B cell (primary cell): ENCODE measurements around the gene HIRIP3. TPM values are rescaled to one million over a fixed set of nuclear protein-coding genes. Genes with fewer than 3 reads are reported as not detected.

ENCODE experiments used
- ATAC-seq: fragments of 200-7000 bp; cut with Tn5 transposase; one replicate; pipeline ENCODE4 v1.10.0; 2021; ENCODE audit warnings: low read depth, mild to moderate bottlenecking, moderate number of reproducible peaks, moderate library complexity
- CTCF ChIA-PET: fragments of 350-600 bp; sonication (Branson Sonifier 250); formaldehyde crosslinking; loops from one replicate; lab custom pipeline; 2021; ENCODE audit warnings: antibody characterized with exemption, inconsistent platforms; lab: Charles Lee
- POLR2A ChIA-PET: fragments of 350-600 bp; sonication (Branson Sonifier 250); formaldehyde crosslinking; loops from one replicate; lab custom pipeline; 2021; ENCODE audit warnings: antibody characterized with exemption; lab: Charles Lee
- DNase-seq: peaks from one replicate; pipeline ENCODE4 v3.0.0; 2013
- H2AFZ ChIP-seq: 2 replicates; pipeline ENCODE4 v1.6.1; 2012; ENCODE audit warnings: mild to moderate bottlenecking, low read depth, low read length; ENCODE audit not compliant: insufficient read depth, poor library complexity, severe bottlenecking
- H3K27ac ChIP-seq, 2 donors: 1 replicate in 1 of 2; 2 replicates in 1 of 2; pipeline ENCODE4 v1.5.1; 2012 to 2013; ENCODE audit warnings: low read length in 2 of 2, mild to moderate bottlenecking in 2 of 2, moderate library complexity in 1 of 2
- H3K27me3 ChIP-seq, 4 experiments: fragments of 200-600 bp in 1 of 4; sonication (generic) in 1 of 4; replicated peaks in 1 of 4; 1 replicate in 2 of 4; 2 replicates in 2 of 4; pipeline versions ENCODE4 v1.6.1 to v1.7.0; 2013 to 2016; ENCODE audit warnings: low read length in 3 of 4, mild to moderate bottlenecking in 2 of 4, mixed read lengths in 1 of 4, moderate library complexity in 1 of 4; ENCODE audit not compliant: insufficient read depth in 4 of 4, control insufficient read depth in 3 of 4; ENCODE audit errors: control extremely low read depth in 1 of 4
- H3K36me3 ChIP-seq, 2 experiments: replicated peaks in 1 of 2; 1 replicate in 1 of 2; 2 replicates in 1 of 2; pipeline versions ENCODE4 v1.6.1 to v1.7.1; 2013; ENCODE audit warnings: low read length in 1 of 2; ENCODE audit not compliant: insufficient read depth in 2 of 2, control insufficient read depth in 1 of 2; ENCODE audit errors: control extremely low read depth in 1 of 2, extremely low read depth in 1 of 2
- H3K4me1 ChIP-seq, 2 donors: fragments of 200-600 bp in 1 of 2; sonication (generic) in 1 of 2; 1 replicate in 1 of 2; 2 replicates in 1 of 2; pipeline versions ENCODE4 v1.5.1 to v1.6.1; 2013 to 2017; ENCODE audit warnings: low read length in 2 of 2; ENCODE audit not compliant: control insufficient read depth in 2 of 2, insufficient read depth in 2 of 2
- H3K4me2 ChIP-seq: replicated peaks from 2 replicates; pipeline ENCODE3; 2012; ENCODE audit warnings: mild to moderate bottlenecking, low read depth, low read length; ENCODE audit not compliant: poor library complexity, severe bottlenecking
- H3K4me3 ChIP-seq, 5 experiments: fragments of 200-600 bp in 1 of 5; sonication (generic) in 1 of 5; 1 replicate in 3 of 5; 2 replicates in 2 of 5; pipeline versions ENCODE4 v1.5.1 to v1.7.0; 2011 to 2016; ENCODE audit warnings: low read length in 4 of 5, mild to moderate bottlenecking in 4 of 5, low read depth in 2 of 5, control low read depth in 1 of 5, moderate library complexity in 1 of 5; ENCODE audit not compliant: insufficient read depth in 1 of 5; ENCODE audit errors: control extremely low read depth in 1 of 5, extremely low read depth in 1 of 5
- H3K79me2 ChIP-seq: fragments of 200-600 bp; sonication (generic); one replicate; pipeline ENCODE4 v1.6.0; 2016; ENCODE audit warnings: low read length; ENCODE audit not compliant: control insufficient read depth, insufficient read depth
- H3K9ac ChIP-seq: fragments of 200-600 bp; sonication (generic); 2 replicates; pipeline ENCODE4 v1.6.1; 2017; ENCODE audit warnings: mild to moderate bottlenecking, low read length, moderate library complexity
- H3K9me3 ChIP-seq, 3 donors: one replicate each; pipeline versions ENCODE4 v1.6.1 to v1.7.1; 2013; ENCODE audit warnings: low read length in 2 of 3; ENCODE audit not compliant: control insufficient read depth in 2 of 3, insufficient read depth in 1 of 3; ENCODE audit errors: control extremely low read depth in 1 of 3
- H4K20me1 ChIP-seq: 2 replicates; pipeline ENCODE4 v1.6.0; 2012; ENCODE audit warnings: mild to moderate bottlenecking, low read length; ENCODE audit not compliant: insufficient read depth, control insufficient read depth, poor library complexity, severe bottlenecking
- H3K27ac Mint-ChIP-seq: one replicate; pipeline ENCODE4 v1.8.0; 2021; ENCODE audit warnings: mixed read lengths
- H3K27me3 Mint-ChIP-seq: one replicate; pipeline ENCODE4 v1.8.0; 2021; ENCODE audit warnings: mixed read lengths
- H3K4me1 Mint-ChIP-seq: one replicate; pipeline ENCODE4 v1.8.0; 2021; ENCODE audit warnings: mixed read lengths
- H3K4me3 Mint-ChIP-seq: one replicate; pipeline ENCODE4 v1.8.0; 2021; ENCODE audit warnings: mixed read lengths
- H3K9me3 Mint-ChIP-seq: one replicate; pipeline ENCODE4 v1.8.0; 2022; ENCODE audit warnings: mixed read lengths; ENCODE audit not compliant: insufficient read depth
- CTCF ChIP-seq: fragments of 200-600 bp; IDR thresholded peaks from one replicate; pipeline ENCODE4 v1.8.0; 2022; ENCODE audit warnings: antibody characterized with exemption, mild to moderate bottlenecking
- EZH2 ChIP-seq: IDR thresholded peaks from 2 replicates; pipeline ENCODE4 v1.6.1; 2012; ENCODE audit warnings: borderline replicate concordance, low read depth, mild to moderate bottlenecking, moderate library complexity, low read length; ENCODE audit not compliant: insufficient read depth, poor library complexity, severe bottlenecking
- WGBS: methylation state at CpG from one replicate; pipeline ENCODE4 v1.1.5; 2013; ENCODE audit warnings: missing lambda C conversion rate; ENCODE audit not compliant: insufficient coverage; 5-methylcytosine and 5-hydroxymethylcytosine counted together
- intact Hi-C: fragments of 100-400 bp; cut with micrococcal nuclease; formaldehyde crosslinking; loops from one replicate; pipeline ENCODE4 v1.10.0; 2022
- polyA plus RNA-seq: library from polyadenylated mRNA; depleted of rRNA; stranded (reverse); fragments of >200 nt; gene quantifications from 2 replicates; pipeline ENCODE4 v1.2.3, GENCODE V29; 2012
- total RNA-seq, 2 donors: library from RNA; stranded (reverse); fragments of 120-200 nt in 1 of 2; gene quantifications; 1 replicate in 1 of 2; 2 replicates in 1 of 2; pipeline versions ENCODE4 v1.2.3 to v1.2.4, GENCODE V29; 2013 to 2022

HIRIP3 gene
- total and polyA plus RNA-seq, 2 donors (not counting 1 experiment from before 2014, with no cell fraction given) = 12.2 to 13.9 TPM

GRCh38 chr16:29961479-29962343 is 33.7 kb downstream of the HIRIP3 start, which contains the start of gene TMEM219:
Gene TMEM219, plus strand, starts transcription at chr16:29962079. Its CDS starts 1,065 bp downstream, at chr16:29963144.
- peak within 1 kb of the TSS; percentile 76 to 86 (median 84) for H3K4me3 ChIP-seq
- intact Hi-C loops = loop anchor here (1.0 to 5.0 kb wide), 5 partner anchors 12 to 1111 kb away; partner anchors contain the start of genes CDIPT, INO80E, KCTD13 and TAOK2
- no peaks in the 10 kb centered on the region for H3K27me3 ChIP-seq
- Mint-ChIP-seq H3K27ac (peak within 1 kb of the TSS; percentile 91), H3K4me1 (peaks cover 20% of the 10 kb centered on the region), H3K27me3 (no peaks in the 10 kb centered on the region), H3K9me3 (no peaks in the 10 kb centered on the region), H3K4me3 (peak within 1 kb of the TSS; percentile 90)
- peak within 1 kb of the TSS; percentile 98 for H3K4me2 ChIP-seq
- no peaks in the 10 kb centered on the region for H3K9me3 ChIP-seq
- CTCF ChIA-PET = interaction anchor here (0.5 to 2.2 kb wide), 11 partner anchors 11 to 443 kb away, joined by 3 to 14 read pairs (median 3); partner anchors contain the start of genes KCTD13 and TAOK2
- POLR2A ChIA-PET = interaction anchor here (0.6 to 2.7 kb wide), 6 partner anchors 11 to 1448 kb away, joined by 3 to 16 read pairs (median 5); partner anchors contain the start of genes CDIPT, KCTD13 and TAOK2
- H3K4me1 ChIP-seq = peaks cover 13 to 19% of the 10 kb centered on the region in 2 donors
- peak within 1 kb of the TSS; percentile 79 to 88 for H3K27ac ChIP-seq
- H2AFZ ChIP-seq = peak within 1 kb of the TSS; percentile 95
- ATAC-seq (peak; percentile 92), DNase-seq (peak; percentile 97)
- H3K36me3 ChIP-seq = no peaks in the 10 kb centered on the region
- no peaks in the 10 kb centered on the region for H4K20me1 ChIP-seq
- under 1% methylated on average over 75 of the region's 75 CpGs for WGBS
- H3K9ac ChIP-seq = peak within 1 kb of the TSS; percentile 86
- peak; percentile 65 for TF ChIP-seq CTCF
- TF ChIP-seq EZH2 = no peak
- peaks cover 6% of the 10 kb centered on the region for H3K79me2 ChIP-seq
